Measurements from ENCODE around the gene TAF10.

TAF10 gene

DNA sequence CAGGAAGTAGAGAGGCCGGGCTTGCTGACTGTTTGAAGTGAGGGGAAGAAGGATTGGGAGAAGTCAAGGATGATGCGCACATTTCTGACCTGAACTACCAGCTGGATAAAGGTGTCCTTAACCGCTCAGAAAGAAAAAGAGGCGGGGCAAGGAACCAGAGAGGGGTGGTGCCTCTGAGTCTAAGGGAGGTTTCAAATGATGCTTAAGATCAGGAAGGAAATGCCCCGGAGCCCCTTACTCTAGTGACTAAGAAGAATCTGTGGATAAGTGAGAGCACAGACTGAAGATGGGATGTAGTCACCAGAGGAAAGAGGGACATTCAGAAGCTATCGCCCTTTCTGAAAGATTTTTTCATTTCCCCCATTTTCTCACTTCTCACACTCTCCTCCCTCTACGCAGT is 30.9 kb upstream of the TAF10 start:
- TF ChIP-seq, protein P1, sequence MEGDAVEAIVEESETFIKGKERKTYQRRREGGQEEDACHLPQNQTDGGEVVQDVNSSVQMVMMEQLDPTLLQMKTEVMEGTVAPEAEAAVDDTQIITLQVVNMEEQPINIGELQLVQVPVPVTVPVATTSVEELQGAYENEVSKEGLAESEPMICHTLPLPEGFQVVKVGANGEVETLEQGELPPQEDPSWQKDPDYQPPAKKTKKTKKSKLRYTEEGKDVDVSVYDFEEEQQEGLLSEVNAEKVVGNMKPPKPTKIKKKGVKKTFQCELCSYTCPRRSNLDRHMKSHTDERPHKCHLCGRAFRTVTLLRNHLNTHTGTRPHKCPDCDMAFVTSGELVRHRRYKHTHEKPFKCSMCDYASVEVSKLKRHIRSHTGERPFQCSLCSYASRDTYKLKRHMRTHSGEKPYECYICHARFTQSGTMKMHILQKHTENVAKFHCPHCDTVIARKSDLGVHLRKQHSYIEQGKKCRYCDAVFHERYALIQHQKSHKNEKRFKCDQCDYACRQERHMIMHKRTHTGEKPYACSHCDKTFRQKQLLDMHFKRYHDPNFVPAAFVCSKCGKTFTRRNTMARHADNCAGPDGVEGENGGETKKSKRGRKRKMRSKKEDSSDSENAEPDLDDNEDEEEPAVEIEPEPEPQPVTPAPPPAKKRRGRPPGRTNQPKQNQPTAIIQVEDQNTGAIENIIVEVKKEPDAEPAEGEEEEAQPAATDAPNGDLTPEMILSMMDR (IDR thresholded peaks at IDR 0.05; ENCODE audit: borderline replicate concordance, insufficient read depth, low read depth, low read length) = no peak
- H3K4me3 ChIP-seq (ENCODE audit: low read depth, low read length) = no peak overlapping the region

DNA sequence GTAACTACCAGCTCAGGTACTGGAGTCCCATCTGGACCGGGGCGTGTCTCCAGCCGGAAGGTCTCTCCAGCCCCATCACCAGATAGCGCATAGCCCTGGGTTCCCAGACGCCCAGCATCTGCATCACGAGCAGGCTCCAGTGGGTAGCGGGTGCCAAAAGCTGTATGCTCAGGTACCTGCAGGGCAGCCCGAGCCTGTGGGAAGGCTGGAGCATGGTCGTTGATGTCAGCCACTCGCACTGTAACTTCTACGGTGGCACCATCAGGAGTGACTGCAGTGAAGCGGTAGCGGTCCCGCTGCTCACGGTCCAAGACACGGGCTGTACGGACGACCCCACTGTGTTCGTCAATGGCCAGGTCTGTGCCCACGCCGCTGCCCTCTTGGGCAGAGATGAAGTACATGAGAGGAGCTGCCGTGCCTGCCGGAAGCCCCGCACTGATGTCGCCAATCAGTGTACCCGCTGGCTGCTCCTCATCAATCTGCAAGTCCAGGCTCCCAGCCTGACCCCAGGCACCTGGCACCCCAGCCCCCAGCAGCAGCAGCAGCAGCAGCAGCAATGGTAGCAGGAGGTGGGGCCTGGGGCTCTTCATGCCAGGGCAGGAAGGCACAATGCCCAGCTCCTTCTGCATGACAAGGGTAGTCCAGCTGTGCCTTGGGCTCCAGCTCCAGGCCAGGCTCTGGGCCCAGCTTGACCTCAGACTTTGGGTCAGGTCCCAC is 29.1 kb upstream of the TAF10 start:
- H3K4me3 ChIP-seq (ENCODE audit: low read depth, low read length) = no peak overlapping the region
- TF ChIP-seq, protein P1 (IDR thresholded peaks at IDR 0.05; ENCODE audit: borderline replicate concordance, insufficient read depth, low read depth, low read length) = no peak

DNA sequence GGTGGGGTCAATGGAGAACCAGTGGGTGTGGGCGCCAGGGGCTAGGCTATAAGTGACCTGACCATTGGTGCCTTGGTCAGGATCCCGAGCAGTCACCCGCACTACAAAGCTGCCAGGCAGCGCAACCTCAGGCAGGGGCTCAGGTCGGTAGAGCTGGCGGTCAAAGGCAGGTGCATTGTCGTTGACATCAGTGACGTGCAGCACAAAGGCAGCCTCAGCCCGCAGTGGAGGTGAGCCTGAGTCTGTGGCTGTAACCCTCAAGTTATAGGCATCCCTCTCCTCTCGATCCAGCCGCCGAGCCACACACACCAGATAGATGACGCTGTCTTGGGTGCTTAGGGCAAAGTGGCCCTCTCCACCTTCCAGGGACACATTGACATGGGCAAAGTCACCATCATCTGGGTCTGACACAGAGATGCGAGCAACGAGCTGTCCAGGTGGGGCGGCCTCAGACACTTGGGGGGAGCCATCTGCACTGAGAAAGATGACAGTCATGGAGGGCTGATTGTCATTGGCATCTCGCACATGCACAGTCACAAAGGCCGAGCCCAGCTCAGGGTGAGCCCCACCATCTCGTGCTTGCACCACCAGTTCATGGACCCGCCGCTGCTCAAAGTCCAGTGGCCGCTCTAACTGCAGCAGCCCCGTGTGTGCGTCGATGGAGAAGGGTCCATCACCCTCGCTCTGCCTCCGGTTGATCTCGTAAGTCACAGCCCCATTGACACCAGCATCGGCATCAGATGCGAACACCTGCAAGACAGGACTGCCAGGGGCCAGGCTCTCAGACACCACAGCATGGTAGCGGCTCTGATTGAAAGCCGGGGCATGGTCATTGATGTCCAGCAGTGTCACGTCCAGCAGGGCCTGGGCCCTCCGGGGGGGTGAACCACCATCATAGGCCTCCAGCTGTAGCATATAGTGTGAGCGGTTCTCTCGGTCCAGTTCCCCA is 28.3 kb upstream of the TAF10 start:
- TF ChIP-seq, protein P1 (IDR thresholded peaks at IDR 0.05; ENCODE audit: borderline replicate concordance, insufficient read depth, low read depth, low read length) = no peak

GRCh38 chr11:6638429-6638828 is 26.4 kb upstream of the TAF10 start:
- TF ChIP-seq, protein P1 (IDR thresholded peaks at IDR 0.05; ENCODE audit: borderline replicate concordance, insufficient read depth, low read depth, low read length) = no peak
- no peak overlapping the region for H3K4me3 ChIP-seq (ENCODE audit: low read depth, low read length)

More for the DNA sequence above, 28.3 kb upstream of the TAF10 start:
- H3K4me3 ChIP-seq (ENCODE audit: low read depth, low read length) = no peak overlapping the region

- TF ChIP-seq, protein P1 (IDR thresholded peaks at IDR 0.05; ENCODE audit: borderline replicate concordance, insufficient read depth, low read depth, low read length) = no peak
- H3K4me3 ChIP-seq (ENCODE audit: low read depth, low read length) = no peak overlapping the region
Measured at GRCh38 chr11:6637871-6638270, 25.9 kb upstream of the TAF10 start.

DNA sequence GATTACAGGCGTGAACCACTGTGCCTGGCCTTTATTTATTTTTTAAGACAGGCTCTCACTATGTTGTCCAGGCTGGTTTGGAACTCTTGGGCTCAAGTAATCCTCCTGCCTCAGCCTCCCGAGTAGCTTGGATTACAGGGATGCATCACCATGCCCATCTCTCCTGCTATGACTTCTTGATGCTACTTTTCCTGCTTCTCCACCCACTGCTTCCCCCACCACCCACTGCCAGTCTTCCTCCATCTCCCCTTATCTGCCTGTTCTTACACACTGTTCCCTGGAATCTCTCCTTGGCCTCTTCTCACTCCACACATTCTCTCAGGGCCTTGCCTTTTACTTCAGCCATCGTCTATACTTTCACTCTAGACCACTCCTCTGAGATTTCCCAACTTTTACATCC is 24.5 kb upstream of the TAF10 start:
- no peak overlapping the region for H3K4me3 ChIP-seq (ENCODE audit: low read depth, low read length)
- TF ChIP-seq, protein P1 (IDR thresholded peaks at IDR 0.05; ENCODE audit: borderline replicate concordance, insufficient read depth, low read depth, low read length) = no peak

All from GM12875 (cell line).